NAMALWA (cell line): ENCODE data around the gene SESN2.

Source experiments
- DNase-seq: peaks from one replicate; pipeline ENCODE4 v3.0.0-alpha.2; 2015; ENCODE audit warnings: low spot score

The SESN2 gene

DNA sequence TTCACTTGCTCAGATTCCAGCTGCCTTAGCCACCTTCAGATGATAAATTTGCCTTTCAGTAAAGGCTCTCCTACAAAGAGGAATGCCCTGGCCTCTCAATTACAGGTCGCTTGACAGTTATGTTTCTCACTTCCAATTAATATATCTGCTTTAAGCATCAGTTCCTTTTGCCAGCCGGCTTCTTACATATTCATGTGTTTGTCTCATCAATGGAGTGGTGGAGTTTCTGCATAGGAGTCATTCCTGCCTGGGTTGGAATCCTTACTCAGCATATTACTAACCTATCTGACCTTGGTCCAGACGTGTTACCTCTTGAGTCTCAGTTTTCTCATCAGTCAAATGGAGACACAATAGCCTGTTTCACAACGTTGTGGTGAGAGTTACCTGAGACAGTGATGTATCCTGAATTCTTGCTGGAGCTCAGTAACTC lies 9.4 kb upstream of the SESN2 start:
- no peak for DNase-seq

DNA sequence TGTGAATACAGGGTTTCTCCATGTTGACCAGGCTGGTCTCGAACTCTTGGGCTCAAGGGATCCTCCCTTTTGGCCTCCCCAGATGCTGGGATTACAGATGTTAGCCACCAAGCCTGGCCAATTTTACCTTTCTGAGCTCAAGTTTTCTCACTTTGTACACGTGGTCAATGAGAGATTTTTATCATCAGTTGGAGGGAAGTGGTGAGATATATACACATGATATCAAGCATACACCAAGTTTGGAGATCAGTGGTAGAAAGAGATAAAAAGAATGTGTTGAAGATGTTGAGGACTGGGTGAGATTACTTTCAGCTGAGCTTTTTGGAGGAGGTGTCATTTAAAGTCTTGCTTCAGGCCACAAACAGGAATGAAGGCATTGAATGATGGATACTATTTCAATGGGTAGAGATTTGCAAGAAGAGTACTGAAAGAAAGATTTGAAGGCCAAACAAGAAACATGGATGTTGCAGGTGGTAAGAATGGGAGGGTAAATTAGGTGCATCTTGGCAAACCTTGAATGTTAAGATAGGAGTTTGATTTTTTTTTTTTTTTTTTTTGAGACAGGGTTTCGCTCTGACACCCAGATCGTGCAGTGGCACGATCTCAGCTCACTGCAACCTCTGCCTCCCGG lies 3.0 kb upstream of the SESN2 start:
- no peak for DNase-seq

- no peak for DNase-seq
Measured at GRCh38 chr1:28257736-28258135, 1.6 kb upstream of the SESN2 start.

- no peak for DNase-seq
Measured at GRCh38 chr1:28258628-28259251, 578 bp upstream of the SESN2 start.

DNA sequence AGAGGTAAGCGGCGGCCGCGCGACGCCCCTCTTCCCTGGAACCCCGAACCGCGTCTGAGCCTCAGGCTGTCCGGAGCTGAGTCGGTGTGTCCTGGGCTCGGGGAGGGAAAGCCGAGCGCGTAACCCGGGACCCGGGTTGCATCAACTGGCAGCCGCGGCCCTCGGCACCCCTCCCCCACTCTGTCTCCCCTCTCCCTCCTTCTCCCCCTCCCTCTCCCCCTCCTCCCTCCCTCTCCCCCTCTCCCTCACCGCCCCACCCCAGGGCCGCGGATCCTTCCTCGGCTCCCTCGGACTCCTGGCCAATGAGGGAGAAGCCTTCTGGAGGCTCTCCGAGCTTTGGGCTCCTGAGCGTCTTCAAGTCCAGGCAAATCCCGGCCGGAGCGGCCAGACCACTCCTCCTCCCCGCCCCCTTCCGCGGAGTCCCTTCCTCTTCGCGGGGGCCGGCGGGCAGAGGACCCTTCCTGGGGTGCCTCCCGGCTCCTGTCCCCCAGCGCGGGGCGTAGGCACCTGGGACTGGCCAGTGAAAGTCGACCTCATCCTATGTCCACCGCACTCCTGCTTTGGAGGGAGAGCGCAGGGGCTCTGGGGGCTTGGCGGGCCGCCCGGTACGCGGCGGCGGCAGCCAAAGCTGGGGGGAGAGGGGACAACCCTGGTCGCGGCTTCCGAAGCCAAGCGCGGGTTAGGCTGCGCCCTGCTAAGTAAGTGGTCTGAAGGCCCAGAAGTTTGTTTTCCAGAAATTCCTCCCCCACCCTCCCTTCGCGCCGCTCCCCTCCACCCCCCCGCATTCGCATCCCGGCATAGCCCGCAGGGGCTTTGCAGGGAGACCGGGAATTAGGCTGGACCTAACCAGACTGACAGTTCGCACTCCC lies 850 bp downstream of the SESN2 start:
- DNase-seq, result no peak

DNA sequence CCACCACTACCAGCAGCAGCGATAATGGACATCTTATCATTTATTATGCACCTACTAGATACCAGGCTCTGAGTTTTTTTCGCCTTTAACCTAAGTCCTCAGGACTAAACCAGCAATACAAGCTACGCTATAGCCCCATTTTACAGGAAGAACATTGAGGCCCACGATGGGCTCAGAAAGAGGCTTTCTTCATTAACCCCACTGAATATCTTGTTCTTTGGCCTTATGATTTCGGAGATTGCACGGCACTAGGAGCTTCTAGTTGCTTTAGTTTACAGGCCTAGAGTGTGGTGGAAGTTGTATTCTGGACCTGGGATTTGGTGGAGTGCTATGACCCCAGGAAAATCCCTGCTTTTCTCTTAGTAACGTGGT lies 1.5 kb downstream of the SESN2 start:
- peak; percentile 31 for DNase-seq

GRCh38 chr1:28264897-28265296 lies 5.6 kb downstream of the SESN2 start:
- no peak for DNase-seq

- no peak for DNase-seq
Measured at GRCh38 chr1:28265577-28265976, 6.3 kb downstream of the SESN2 start.

DNA sequence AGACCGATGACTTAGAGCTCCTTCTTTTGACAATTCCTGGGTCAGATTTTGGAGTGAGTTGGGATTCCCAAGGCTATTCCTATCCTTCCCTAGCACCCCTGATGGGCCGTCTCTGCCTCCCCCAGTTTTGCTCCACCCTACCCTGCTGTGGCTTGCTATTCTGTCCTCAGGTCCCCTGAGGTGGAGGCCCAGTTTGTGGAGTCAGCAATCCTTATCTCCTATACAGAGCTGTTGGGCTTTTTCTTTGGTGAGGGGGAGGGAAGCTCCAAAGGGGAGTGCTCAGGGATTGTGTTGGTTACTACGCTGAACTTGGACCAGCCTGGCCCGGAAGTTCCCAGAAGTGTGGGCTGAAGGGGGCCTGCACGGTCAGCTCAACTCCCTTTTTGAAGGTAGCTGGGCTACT lies 7.6 kb downstream of the SESN2 start:
- no peak for DNase-seq

GRCh38 chr1:28267633-28268032 lies 8.3 kb downstream of the SESN2 start:
- no peak for DNase-seq

GRCh38 chr1:28269529-28269928 lies 10.2 kb downstream of the SESN2 start:
- DNase-seq, result no peak

- DNase-seq, result no peak
Measured at GRCh38 chr1:28272215-28272852, 13.0 kb downstream of the SESN2 start.

- DNase-seq, result no peak
Measured at GRCh38 chr1:28273216-28273860, 14.0 kb downstream of the SESN2 start.

- DNase-seq, result no peak
Measured at GRCh38 chr1:28278763-28279162, 19.4 kb downstream of the SESN2 start.

- no peak for DNase-seq
Measured at GRCh38 chr1:28279721-28280120, 20.4 kb downstream of the SESN2 start.

GRCh38 chr1:28280501-28280900 lies 21.2 kb downstream of the SESN2 start:
- no peak for DNase-seq

GRCh38 chr1:28280977-28281381 lies 21.7 kb downstream of the SESN2 start:
- DNase-seq, result no peak

GRCh38 chr1:28281608-28282425 lies 22.5 kb downstream of the SESN2 start:
- DNase-seq, result no peak

DNA sequence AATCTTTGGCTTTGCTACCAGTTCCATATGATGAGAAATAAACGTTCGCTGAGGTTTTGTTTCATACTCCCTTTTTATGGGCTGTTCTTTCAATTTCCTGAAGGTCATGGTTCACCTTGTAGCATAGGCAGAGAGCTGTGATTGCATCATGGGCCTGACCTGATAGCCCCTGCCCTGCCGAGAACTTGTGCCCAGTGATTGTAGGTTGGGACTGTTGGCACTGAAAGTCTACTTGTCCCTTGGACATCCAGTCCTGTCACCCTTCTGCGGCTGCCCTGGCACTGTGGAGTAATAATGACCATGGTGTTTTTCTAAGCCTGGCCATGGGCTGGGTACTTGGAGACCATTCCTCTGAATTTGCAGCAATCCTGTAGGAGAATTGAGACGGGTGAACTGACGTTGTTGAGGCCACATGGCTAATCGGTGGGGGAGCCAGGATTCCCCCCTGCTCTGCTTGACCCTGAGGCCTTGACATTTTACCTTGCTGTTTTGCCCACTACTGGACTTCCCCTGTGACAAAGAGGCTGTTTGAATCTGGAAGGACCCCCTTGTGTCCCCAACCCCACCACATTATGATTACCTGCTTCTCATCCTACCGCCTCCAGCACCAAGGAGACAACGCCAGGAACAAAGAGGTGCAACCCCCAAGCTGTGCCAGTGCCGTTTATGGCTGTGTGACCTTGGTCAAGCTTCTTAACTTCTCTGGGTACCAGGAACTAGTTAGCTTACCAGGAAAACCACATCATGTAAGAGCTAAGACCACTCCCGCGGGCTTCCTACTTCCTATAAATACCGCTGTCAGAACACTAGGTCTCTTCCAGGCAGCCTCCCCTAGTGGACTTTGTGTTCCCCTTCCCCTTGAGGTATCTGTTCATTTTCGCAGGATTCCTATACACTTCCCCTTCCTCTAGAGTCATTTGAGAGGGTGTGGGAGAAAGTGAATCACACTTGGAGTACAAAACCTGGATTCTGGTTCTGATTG lies 23.4 kb downstream of the SESN2 start:
- DNase-seq, result no peak

GRCh38 chr1:28286111-28286510 lies 26.8 kb downstream of the SESN2 start:
- peak; percentile 32 for DNase-seq
